Fibroblast of peridontal ligament (primary cell): ENCODE data around the gene SLC6A13.

ENCODE experiments used
- DNase-seq: peaks from one replicate; pipeline ENCODE4 v3.0.0-alpha.2; 2010; ENCODE audit errors: extremely low read depth

SLC6A13 gene

GRCh38 chr12:214003-214741 lies 48.5 kb downstream of the SLC6A13 start, which contains the start of gene SLC6A12:
SLC6A12 (minus strand) TSS chr12:214157; CDS start chr12:209986, 4,171 bp downstream.
- DNase-seq, result no peak

GRCh38 chr12:213527-213932 lies 49.1 kb downstream of the SLC6A13 start:
- DNase-seq, result no peak

GRCh38 chr12:212715-213526 lies 49.7 kb downstream of the SLC6A13 start:
- peak; percentile 7 for DNase-seq

- DNase-seq, result no peak
Measured at GRCh38 chr12:212415-212714, 50.3 kb downstream of the SLC6A13 start.

- DNase-seq, result no peak
Measured at GRCh38 chr12:211639-212414, 50.8 kb downstream of the SLC6A13 start.

GRCh38 chr12:211142-211465 lies 51.5 kb downstream of the SLC6A13 start:
- DNase-seq, result no peak

GRCh38 chr12:210277-211141 lies 52.1 kb downstream of the SLC6A13 start:
- no peak for DNase-seq

- no peak for DNase-seq
Measured at GRCh38 chr12:209851-210250, 52.8 kb downstream of the SLC6A13 start.

GRCh38 chr12:209246-209645 lies 53.4 kb downstream of the SLC6A13 start:
- no peak for DNase-seq

GRCh38 chr12:208813-209212 lies 53.8 kb downstream of the SLC6A13 start:
- no peak for DNase-seq

- no peak for DNase-seq
Measured at GRCh38 chr12:207804-208203, 54.8 kb downstream of the SLC6A13 start.

GRCh38 chr12:206746-207440 lies 55.7 kb downstream of the SLC6A13 start:
- no peak for DNase-seq

- no peak for DNase-seq
Measured at GRCh38 chr12:205026-205425, 57.6 kb downstream of the SLC6A13 start.

- no peak for DNase-seq
Measured at GRCh38 chr12:204261-204678, 58.4 kb downstream of the SLC6A13 start.

GRCh38 chr12:203462-204260 lies 59.0 kb downstream of the SLC6A13 start:
- no peak for DNase-seq

- DNase-seq, result no peak
Measured at GRCh38 chr12:203074-203461, 59.6 kb downstream of the SLC6A13 start.

GRCh38 chr12:202081-202731 lies 60.4 kb downstream of the SLC6A13 start:
- DNase-seq, result no peak

- no peak for DNase-seq
Measured at GRCh38 chr12:201361-201760, 61.3 kb downstream of the SLC6A13 start.

GRCh38 chr12:198705-199104 lies 63.9 kb downstream of the SLC6A13 start:
- no peak for DNase-seq
